ENCODE measurements around the gene RAB10. TPM values are rescaled to one million over a fixed set of nuclear protein-coding genes. Genes with fewer than 3 reads are reported as not detected.

RAB10 gene
- polyA plus RNA-seq, 1 donor from 2014 or later, result 169 TPM

- TF ChIP-seq EZH2 (IDR thresholded peaks at IDR 0.05; ENCODE audit: borderline replicate concordance, insufficient read depth, low read length, poor library complexity, severe bottlenecking), result no peak
- H3K9ac ChIP-seq (ENCODE audit: low read length), result no peak overlapping the region
- H3K79me2 ChIP-seq (replicated peaks; ENCODE audit: insufficient read depth, low read length), result no peaks in the 10 kb centered on the region
- H3K27ac ChIP-seq (ENCODE audit: low read length), result no peak overlapping the region
- no peak overlapping the region for H2AFZ ChIP-seq (ENCODE audit: low read depth, low read length)
- no peaks in the 10 kb centered on the region for H3K9me2 ChIP-seq (ENCODE audit: insufficient read depth, low read length)
- no peaks in the 10 kb centered on the region for H4K20me1 ChIP-seq (ENCODE audit: insufficient read depth)
- no peak overlapping the region for H3K4me2 ChIP-seq (ENCODE audit: low read length)
- H3K36me3 ChIP-seq (ENCODE audit: insufficient read depth, low read length), result no peaks in the 10 kb centered on the region
- H3K4me3 ChIP-seq (ENCODE audit: low read length), result no peak overlapping the region
- H3K9me3 ChIP-seq (ENCODE audit: low read length), result no peaks in the 10 kb centered on the region
- H3K27me3 ChIP-seq (ENCODE audit: insufficient read depth, low read depth, low read length), result no peaks in the 10 kb centered on the region
- H3F3A ChIP-seq (ENCODE audit: insufficient read depth, low read length, poor library complexity, severe bottlenecking), result no peaks in the 10 kb centered on the region
Observed at GRCh38 chr2:26184555-26185303, 150.8 kb downstream of the RAB10 start.

DNA sequence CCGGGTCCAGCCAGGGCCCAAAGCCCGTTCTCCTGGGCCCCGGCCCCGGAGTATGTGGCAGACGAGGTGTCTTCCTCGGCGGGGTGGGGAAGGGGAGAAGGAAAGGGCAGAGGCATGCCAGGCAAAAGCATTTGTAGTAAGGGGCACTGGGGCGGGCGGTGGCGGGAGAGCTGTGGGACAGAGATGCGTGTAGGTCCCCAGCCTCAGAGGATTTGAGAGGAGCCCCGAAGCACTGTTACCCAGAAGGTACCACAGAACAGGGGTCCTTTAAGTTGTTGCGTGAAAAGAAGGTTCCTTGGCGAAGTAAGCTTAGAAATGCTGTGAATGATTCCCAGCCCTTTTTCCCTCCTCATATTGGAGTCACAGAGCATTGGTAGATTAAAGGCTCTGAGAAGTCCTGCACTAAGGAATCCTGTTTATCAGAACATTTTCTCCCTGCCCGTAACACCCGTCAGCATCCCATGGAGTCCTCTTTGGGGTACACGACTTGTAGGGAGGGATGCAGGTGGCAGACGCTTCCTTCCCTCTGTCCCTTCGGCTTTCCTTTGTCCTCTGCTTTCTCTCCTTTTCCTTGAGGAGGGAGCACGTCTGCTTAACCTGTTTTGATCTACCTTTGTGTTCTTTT is 151.5 kb downstream of the RAB10 start:
- Histone ChIP-seq H3K27me3 (ENCODE audit: insufficient read depth, low read depth, low read length) (no peaks in the 10 kb centered on the region), H3K9me2 (ENCODE audit: insufficient read depth, low read length) (no peaks in the 10 kb centered on the region), H3K9ac (ENCODE audit: low read length) (no peak overlapping the region), H3K27ac (ENCODE audit: low read length) (no peak overlapping the region), H3K4me3 (ENCODE audit: low read length) (no peak overlapping the region), H2AFZ (ENCODE audit: low read depth, low read length) (no peak overlapping the region), H3K9me3 (ENCODE audit: low read length) (no peaks in the 10 kb centered on the region), H3K36me3 (ENCODE audit: insufficient read depth, low read length) (no peaks in the 10 kb centered on the region), H3K4me2 (ENCODE audit: low read length) (no peak overlapping the region), H3F3A (ENCODE audit: insufficient read depth, low read length, poor library complexity, severe bottlenecking) (no peaks in the 10 kb centered on the region), H4K20me1 (ENCODE audit: insufficient read depth) (no peaks in the 10 kb centered on the region), H3K79me2 (replicated peaks; ENCODE audit: insufficient read depth, low read length) (no peaks in the 10 kb centered on the region)
- no peak for TF ChIP-seq MXI1 (conservative IDR thresholded peaks at IDR 0.05; ENCODE audit: poor library complexity, severe bottlenecking)
- TF ChIP-seq TAF1 (IDR thresholded peaks at IDR 0.05; ENCODE audit: low read depth), result no peak
- TF ChIP-seq EZH2 (IDR thresholded peaks at IDR 0.05; ENCODE audit: borderline replicate concordance, insufficient read depth, low read length, poor library complexity, severe bottlenecking), result no peak
- TF ChIP-seq POLR2AphosphoS5 (IDR thresholded peaks at IDR 0.05), result no peak
- no peak for TF ChIP-seq RAD21 (conservative IDR thresholded peaks at IDR 0.05)
- no peak for TF ChIP-seq SMC3 (conservative IDR thresholded peaks at IDR 0.05; ENCODE audit: poor library complexity)

- no peak overlapping the region for H2AFZ ChIP-seq (ENCODE audit: low read depth, low read length)
- H3K9me3 ChIP-seq (ENCODE audit: low read length), result no peaks in the 10 kb centered on the region
- no peak overlapping the region for H3K27ac ChIP-seq (ENCODE audit: low read length)
- TF ChIP-seq CTCF (IDR thresholded peaks at IDR 0.05; ENCODE audit: poor library complexity, severe bottlenecking), result no peak
- TF ChIP-seq POLR2AphosphoS5 (IDR thresholded peaks at IDR 0.05), result no peak
- TF ChIP-seq EZH2 (IDR thresholded peaks at IDR 0.05; ENCODE audit: borderline replicate concordance, insufficient read depth, low read length, poor library complexity, severe bottlenecking), result no peak
- TF ChIP-seq TAF1 (IDR thresholded peaks at IDR 0.05; ENCODE audit: low read depth), result no peak
- TF ChIP-seq MXI1 (conservative IDR thresholded peaks at IDR 0.05; ENCODE audit: poor library complexity, severe bottlenecking), result no peak
- no peak for TF ChIP-seq EP300 (conservative IDR thresholded peaks at IDR 0.05; ENCODE audit: poor library complexity, severe bottlenecking)
- no peak for TF ChIP-seq REST (IDR thresholded peaks at IDR 0.05; ENCODE audit: borderline replicate concordance)
- no peak for TF ChIP-seq RAD21 (conservative IDR thresholded peaks at IDR 0.05)
- TF ChIP-seq SMC3 (conservative IDR thresholded peaks at IDR 0.05; ENCODE audit: poor library complexity), result no peak
- no peaks in the 10 kb centered on the region for H3K9me2 ChIP-seq (ENCODE audit: insufficient read depth, low read length)
- no peaks in the 10 kb centered on the region for H3F3A ChIP-seq (ENCODE audit: insufficient read depth, low read length, poor library complexity, severe bottlenecking)
- no peak overlapping the region for H3K4me2 ChIP-seq (ENCODE audit: low read length)
- no peaks in the 10 kb centered on the region for H3K36me3 ChIP-seq (ENCODE audit: insufficient read depth, low read length)
- no peaks in the 10 kb centered on the region for H3K27me3 ChIP-seq (ENCODE audit: insufficient read depth, low read depth, low read length)
- H3K4me3 ChIP-seq (ENCODE audit: low read length), result no peak overlapping the region
- H3K9ac ChIP-seq (ENCODE audit: low read length), result no peak overlapping the region
- no peaks in the 10 kb centered on the region for H3K79me2 ChIP-seq (replicated peaks; ENCODE audit: insufficient read depth, low read length)
- H4K20me1 ChIP-seq (ENCODE audit: insufficient read depth), result no peaks in the 10 kb centered on the region
Observed at GRCh38 chr2:26185954-26186770, 152.3 kb downstream of the RAB10 start.
